Heart left ventricle (tissue), 16 donors: ENCODE measurements around the gene MS4A10. TPM values are rescaled to one million over a fixed set of nuclear protein-coding genes. Genes with fewer than 3 reads are reported as not detected.

Experiments
- ATAC-seq, 4 donors: fragments of 200-7000 bp; cut with Tn5 transposase; one replicate each; pipeline ENCODE4 v1.9.1; 2020 to 2022; ENCODE audit warnings: moderate library complexity in 4 of 4, mild to moderate bottlenecking in 3 of 4, moderate number of reproducible peaks in 1 of 4
- DNase-seq, 5 donors: peaks; one replicate each; pipeline ENCODE4 v3.0.0-alpha.2; 2020
- H3K27ac ChIP-seq, 12 donors: fragments of 200-600 bp; sonication (generic) in 4 of 12; one replicate each; pipeline versions ENCODE4 v1.5.0 to v1.8.0; 2016 to 2022; ENCODE audit warnings: mild to moderate bottlenecking in 2 of 12
- H3K27me3 ChIP-seq, 9 donors: fragments of 200-600 bp; sonication (generic) in 2 of 9; one replicate each; pipeline versions ENCODE4 v1.5.1 to v1.8.0; 2016 to 2022; ENCODE audit warnings: mild to moderate bottlenecking in 3 of 9
- H3K36me3 ChIP-seq, 9 donors: fragments of 200-600 bp; sonication (generic) in 2 of 9; one replicate each; pipeline versions ENCODE4 v1.5.0 to v1.8.0; 2018 to 2022; ENCODE audit warnings: mild to moderate bottlenecking in 2 of 9
- H3K4me1 ChIP-seq, 12 donors: fragments of 200-600 bp; sonication (generic) in 4 of 12; one replicate each; pipeline versions ENCODE4 v1.5.0 to v1.8.0; 2016 to 2022; ENCODE audit warnings: mild to moderate bottlenecking in 3 of 12
- H3K4me3 ChIP-seq, 12 donors: fragments of 200-600 bp; sonication (generic) in 4 of 12; one replicate each; pipeline versions ENCODE4 v1.5.0 to v1.8.0; 2017 to 2022; ENCODE audit warnings: mild to moderate bottlenecking in 9 of 12, moderate library complexity in 4 of 12
- H3K9me3 ChIP-seq, 12 donors: fragments of 200-600 bp; sonication (generic) in 4 of 12; one replicate each; pipeline versions ENCODE4 v1.5.0 to v1.8.0; 2016 to 2022; ENCODE audit warnings: mild to moderate bottlenecking in 1 of 12
- CTCF ChIP-seq, 12 donors: fragments of 200-600 bp; sonication (generic) in 4 of 12; IDR thresholded peaks; one replicate each; pipeline versions ENCODE4 v1.5.0 to v1.8.0; 2018 to 2022; ENCODE audit warnings: antibody characterized with exemption in 12 of 12, mild to moderate bottlenecking in 5 of 12
- POLR2A ChIP-seq, 2 donors: fragments of 450-650 bp; IDR thresholded peaks; one replicate each; pipeline ENCODE4 v1.6.1; 2017; ENCODE audit warnings: antibody characterized with exemption in 2 of 2, mild to moderate bottlenecking in 2 of 2, moderate library complexity in 2 of 2
- WGBS, 4 donors: extraction: QIAGEN DNeasy Blood & Tissue Kit in 2 of 4; methylation state at CpG; one replicate each; pipeline versions ENCODE4 v1.1.5 to v1.1.7; 2013 to 2018; 5-methylcytosine and 5-hydroxymethylcytosine counted together
- intact Hi-C, 10 donors: fragments of 100-400 bp; cut with DNase I; formaldehyde crosslinking; loops; one replicate each; pipeline versions ENCODE4 v1.11.1 to v1.14.2; 2022
- polyA plus RNA-seq, 2 donors: library from polyadenylated mRNA; stranded (reverse); fragments of 200-250 nt; gene quantifications; one replicate each; pipeline ENCODE4 v1.2.3, GENCODE V29; 2013
- total RNA-seq, 9 donors: library from RNA; depleted of rRNA in 2 of 9; stranded (reverse); fragments of >200 nt in 2 of 9; fragmentation: NEBNext Ultra II Directional in 3 of 9; extraction: Animal tissue kit (Norgen Biotek cat#: 25700) in 3 of 9; gene quantifications; one replicate each; pipeline versions ENCODE4 v1.1.0 to v1.2.4, GENCODE V29; 2016 to 2023
- donor health status: ischemic (EF 13 %, LVEDD 7.1; RV severe dilation, severe dysfunction).
- donor health status: healthy with polysubstance abuse.
- donor health status: DM: no; HTN: yes; CAD: no.
- donor health status: DM: no; HTN: no; CAD: no.
- donor health status: ischemic (EF 25% LVEDD 6.9; RV normal size, moderate dysfunction).
- donor health status: ischemic (EF 25% LVEDD 5.7; RV mildly dilated, moderate dysfunction).
- donor health status: healthy.
- donor health status: DM: yes; HTN: yes; CAD: no.
- donor health status: ischemic (EF 35%, LVEDD 5.7; RV mildly dilated, moderate dysfunction).
- donor health status: nonischemic (EF 11% LVEDD 7.7; RV severe dilation, severe dysfunction).
- donor health status: DM: yes; HTN: yes; CAD: no.
- donor health status: PGD.
- donor health status: ischemic (EF 29% LVEDD 5.4; RV normal size, mild dysfunction).
- donor health status: nonischemic (EF 23%, LVEDD 6.1; RV moderate dilation, normal function).

The MS4A10 gene
- total and polyA plus RNA-seq, 11 donors: not detected

GRCh38 chr11:60825790-60826189 is 40.7 kb downstream of the MS4A10 start:
- Histone ChIP-seq H3K4me3 (no peak overlapping the region), H3K9me3 (no peaks in the 10 kb centered on the region), H3K27ac (no peak overlapping the region), H3K27me3 (no peaks in the 10 kb centered on the region), H3K36me3 (no peaks in the 10 kb centered on the region), H3K4me1 (peaks cover 0 to 3% (median 0%) of the 10 kb centered on the region in 12 donors)
- intact Hi-C loops: loop anchor here in 1 of 10 donors (5.0 kb wide), 1 partner anchor 38 kb away; the partner anchor contains the start of gene MS4A10
- no peak for DNase-seq
- 68 to 95% (median 76%) methylated on average over 4 to 6 of the region's 6 CpGs for WGBS, 4 donors
- no peak for TF ChIP-seq CTCF (IDR thresholded peaks at IDR 0.05)
- no peak for ATAC-seq

GRCh38 chr11:60830478-60831142 is 45.5 kb downstream of the MS4A10 start:
- peaks cover 0 to 13% (median 1%) of the 10 kb centered on the region in 12 donors for H3K4me1 ChIP-seq
- no peaks in the 10 kb centered on the region for H3K36me3 ChIP-seq
- H3K27ac ChIP-seq: no peak overlapping the region
- no peak overlapping the region for H3K4me3 ChIP-seq
- 43 to 48% (median 44%) methylated on average over 10 of the region's 10 CpGs for WGBS, 4 donors
- DNase-seq: no peak
- intact Hi-C loops: loop anchor here (1.0 to 10.0 kb wide), 14 partner anchors 53 to 357 kb away; partner anchors contain the start of genes SLC15A3 (in 1 of the 10) and VPS37C (in 1 of the 10)
- H3K27me3 ChIP-seq: no peaks in the 10 kb centered on the region
- no peak for TF ChIP-seq POLR2A (IDR thresholded peaks at IDR 0.05)
- no peak for TF ChIP-seq CTCF (IDR thresholded peaks at IDR 0.05)
- ATAC-seq: peak in 1 of 4 donors; percentile 19
- no peaks in the 10 kb centered on the region for H3K9me3 ChIP-seq

GRCh38 chr11:60831143-60831500 is 46.0 kb downstream of the MS4A10 start:
- H3K36me3 ChIP-seq: no peaks in the 10 kb centered on the region
- no peaks in the 10 kb centered on the region for H3K27me3 ChIP-seq
- WGBS, 4 donors: 11 to 47% (median 15%) methylated on average over 3 to 8 of the region's 8 CpGs
- peak; percentile 74 to 89 (median 85) for DNase-seq
- no peaks in the 10 kb centered on the region for H3K9me3 ChIP-seq
- peak; percentile 86 to 93 (median 90) for ATAC-seq
- intact Hi-C loops: loop anchor here (1.0 to 10.0 kb wide), 14 partner anchors 54 to 356 kb away; partner anchors contain the start of genes SLC15A3 (in 1 of the 10) and VPS37C (in 1 of the 10)
- H3K4me3 ChIP-seq: no peak overlapping the region
- no peak overlapping the region for H3K27ac ChIP-seq
- peaks cover 0 to 18% (median 1%) of the 10 kb centered on the region in 12 donors for H3K4me1 ChIP-seq
- no peak for TF ChIP-seq POLR2A (IDR thresholded peaks at IDR 0.05)
- TF ChIP-seq CTCF (IDR thresholded peaks at IDR 0.05): peak; percentile 86 to 97 (median 95)

- no peak overlapping the region for H3K27ac ChIP-seq
- no peaks in the 10 kb centered on the region for H3K9me3 ChIP-seq
- H3K4me1 ChIP-seq: peaks cover 0 to 20% (median 1%) of the 10 kb centered on the region in 12 donors
- TF ChIP-seq CTCF (IDR thresholded peaks at IDR 0.05): no peak
- no peak for TF ChIP-seq POLR2A (IDR thresholded peaks at IDR 0.05)
- ATAC-seq: no peak
- H3K36me3 ChIP-seq: no peaks in the 10 kb centered on the region
- no peak for DNase-seq
- WGBS, 4 donors: 52 to 58% (median 54%) methylated on average over 7 of the region's 7 CpGs
- no peaks in the 10 kb centered on the region for H3K27me3 ChIP-seq
- intact Hi-C loops: loop anchor here (1.0 to 10.0 kb wide), 15 partner anchors 54 to 356 kb away; partner anchors contain the start of genes SLC15A3 (in 1 of the 10) and VPS37C (in 1 of the 10)
- H3K4me3 ChIP-seq: no peak overlapping the region
Observed at GRCh38 chr11:60831501-60832079, 46.5 kb downstream of the MS4A10 start.
